Osteoblast (primary cell): ENCODE results near the gene NKAIN4. TPM values are rescaled to one million over a fixed set of nuclear protein-coding genes. Genes with fewer than 3 reads are reported as not detected.

Source experiments
- DNase-seq: peaks from one replicate; pipeline ENCODE4 v3.0.0; 2011; ENCODE audit warnings: low spot score, mixed read lengths; ENCODE audit not compliant: insufficient read length; ENCODE audit errors: missing footprints
- H2AFZ ChIP-seq: 2 replicates; pipeline ENCODE4 v1.6.0; 2011; ENCODE audit warnings: mild to moderate bottlenecking, low read length
- H3K27ac ChIP-seq: 2 replicates; pipeline ENCODE4 v1.5.1; 2011; ENCODE audit warnings: mild to moderate bottlenecking, low read depth, low read length, moderate library complexity
- H3K27me3 ChIP-seq: 2 replicates; pipeline ENCODE4 v1.6.0; 2012; ENCODE audit warnings: mild to moderate bottlenecking, control low read depth, inconsistent platforms, low read length, moderate library complexity; ENCODE audit not compliant: insufficient read depth
- H3K36me3 ChIP-seq: 2 replicates; pipeline ENCODE4 v1.5.1; 2011; ENCODE audit warnings: mild to moderate bottlenecking, low read length, control low read depth, moderate library complexity; ENCODE audit not compliant: insufficient read depth
- H3K4me1 ChIP-seq: 2 replicates; pipeline ENCODE4 v1.5.1; 2011; ENCODE audit warnings: mild to moderate bottlenecking, low read length, control low read depth, moderate library complexity; ENCODE audit not compliant: insufficient read depth
- H3K4me2 ChIP-seq: 2 replicates; pipeline ENCODE4 v1.6.0; 2011; ENCODE audit warnings: mild to moderate bottlenecking, low read length; ENCODE audit not compliant: insufficient read depth
- H3K4me3 ChIP-seq: fragments of 200-600 bp; sonication (generic); 3 replicates; pipeline ENCODE4 v1.5.1; 2012; ENCODE audit warnings: mild to moderate bottlenecking, low read length, inconsistent platforms; ENCODE audit not compliant: insufficient read depth
- H3K79me2 ChIP-seq: 2 replicates; pipeline ENCODE4 v1.6.0; 2012; ENCODE audit warnings: mild to moderate bottlenecking, low read length, control low read depth, inconsistent platforms; ENCODE audit not compliant: insufficient read depth
- H3K9me3 ChIP-seq: 2 replicates; pipeline ENCODE4 v1.5.1; 2011; ENCODE audit warnings: low read depth, low read length, control low read depth
- H4K20me1 ChIP-seq: 2 replicates; pipeline ENCODE4 v1.6.0; 2012; ENCODE audit warnings: mild to moderate bottlenecking, low read length, control low read depth; ENCODE audit not compliant: insufficient read depth
- total RNA-seq: library from RNA; depleted of rRNA; stranded (reverse); fragments of >200 nt; gene quantifications from 2 replicates; pipeline ENCODE4 v1.2.3, GENCODE V29; 2012
- TF ChIP-seq, protein P1 (sequence below): IDR thresholded peaks from 2 replicates; pipeline ENCODE4 v1.5.1; 2011; ENCODE audit warnings: mild to moderate bottlenecking, low read depth, low read length, moderate library complexity; ENCODE audit errors: extremely low read depth

The NKAIN4 gene
- total RNA-seq, 1 donor, result not detected

- DNase-seq, result peak; percentile 79
- Histone ChIP-seq H3K4me2 (no peak overlapping the region), H4K20me1 (peaks cover 84% of the 10 kb centered on the region), H3K36me3 (peaks cover 73% of the 10 kb centered on the region), H3K79me2 (peaks cover 95% of the 10 kb centered on the region), H2AFZ (no peak overlapping the region), H3K27me3 (no peaks in the 10 kb centered on the region), H3K4me1 (peaks cover 21% of the 10 kb centered on the region), H3K27ac (no peak overlapping the region), H3K4me3 (no peak overlapping the region), H3K9me3 (no peaks in the 10 kb centered on the region)
- TF ChIP-seq, protein P1, sequence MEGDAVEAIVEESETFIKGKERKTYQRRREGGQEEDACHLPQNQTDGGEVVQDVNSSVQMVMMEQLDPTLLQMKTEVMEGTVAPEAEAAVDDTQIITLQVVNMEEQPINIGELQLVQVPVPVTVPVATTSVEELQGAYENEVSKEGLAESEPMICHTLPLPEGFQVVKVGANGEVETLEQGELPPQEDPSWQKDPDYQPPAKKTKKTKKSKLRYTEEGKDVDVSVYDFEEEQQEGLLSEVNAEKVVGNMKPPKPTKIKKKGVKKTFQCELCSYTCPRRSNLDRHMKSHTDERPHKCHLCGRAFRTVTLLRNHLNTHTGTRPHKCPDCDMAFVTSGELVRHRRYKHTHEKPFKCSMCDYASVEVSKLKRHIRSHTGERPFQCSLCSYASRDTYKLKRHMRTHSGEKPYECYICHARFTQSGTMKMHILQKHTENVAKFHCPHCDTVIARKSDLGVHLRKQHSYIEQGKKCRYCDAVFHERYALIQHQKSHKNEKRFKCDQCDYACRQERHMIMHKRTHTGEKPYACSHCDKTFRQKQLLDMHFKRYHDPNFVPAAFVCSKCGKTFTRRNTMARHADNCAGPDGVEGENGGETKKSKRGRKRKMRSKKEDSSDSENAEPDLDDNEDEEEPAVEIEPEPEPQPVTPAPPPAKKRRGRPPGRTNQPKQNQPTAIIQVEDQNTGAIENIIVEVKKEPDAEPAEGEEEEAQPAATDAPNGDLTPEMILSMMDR, result no peak
Measured at GRCh38 chr20:63210011-63210605, 44.2 kb downstream of the NKAIN4 start.

DNA sequence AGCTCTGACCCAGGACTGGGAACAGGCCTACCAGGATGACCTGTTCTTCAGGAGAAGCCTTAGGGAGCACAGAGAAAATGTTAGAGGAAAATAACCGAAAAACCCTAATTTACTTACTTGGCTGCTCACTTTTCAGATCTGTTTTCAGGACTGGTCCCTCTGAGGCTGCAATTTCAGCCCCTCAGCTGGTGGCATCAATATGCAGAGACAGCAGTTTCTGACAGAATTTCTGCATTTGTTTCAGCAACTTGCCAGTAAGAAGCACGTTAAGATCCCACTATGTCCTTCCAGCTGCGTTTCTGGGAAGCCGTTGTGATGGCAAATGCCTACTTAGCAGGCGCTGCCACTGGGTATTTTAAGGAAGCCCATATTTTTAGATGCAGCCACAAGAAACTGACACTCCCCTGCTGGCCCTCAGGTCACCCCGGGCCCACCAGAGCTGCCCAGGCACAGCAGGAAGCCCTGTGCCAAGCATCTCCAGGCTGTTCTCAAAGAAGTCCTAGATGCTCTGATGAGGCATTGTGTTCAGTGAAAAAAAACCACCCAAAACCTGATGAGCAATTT is 45.8 kb downstream of the NKAIN4 start:
- H3K4me2 ChIP-seq, result no peak overlapping the region
- H3K79me2 ChIP-seq, result peaks cover 95% of the 10 kb centered on the region
- no peak overlapping the region for H2AFZ ChIP-seq
- TF ChIP-seq, protein P1, result no peak
- peak; percentile 48 for DNase-seq
- no peak overlapping the region for H3K27ac ChIP-seq
- no peaks in the 10 kb centered on the region for H3K9me3 ChIP-seq
- H3K27me3 ChIP-seq, result no peaks in the 10 kb centered on the region
- H3K4me3 ChIP-seq, result no peak overlapping the region
- peaks cover 85% of the 10 kb centered on the region for H4K20me1 ChIP-seq
- H3K4me1 ChIP-seq, result peaks cover 11% of the 10 kb centered on the region
- peaks cover 72% of the 10 kb centered on the region for H3K36me3 ChIP-seq

- no peaks in the 10 kb centered on the region for H3K9me3 ChIP-seq
- DNase-seq, result peak; percentile 91
- H2AFZ ChIP-seq, result no peak overlapping the region
- H3K27ac ChIP-seq, result no peak overlapping the region
- TF ChIP-seq, protein P1, result no peak
- no peaks in the 10 kb centered on the region for H3K27me3 ChIP-seq
- no peak overlapping the region for H3K4me3 ChIP-seq
- H3K79me2 ChIP-seq, result peaks cover 95% of the 10 kb centered on the region
- H3K4me1 ChIP-seq, result peaks cover 4% of the 10 kb centered on the region
- no peak overlapping the region for H3K4me2 ChIP-seq
- H3K36me3 ChIP-seq, result peaks cover 73% of the 10 kb centered on the region
- H4K20me1 ChIP-seq, result peaks cover 85% of the 10 kb centered on the region
Measured at GRCh38 chr20:63206878-63207277, 47.4 kb downstream of the NKAIN4 start.

DNA sequence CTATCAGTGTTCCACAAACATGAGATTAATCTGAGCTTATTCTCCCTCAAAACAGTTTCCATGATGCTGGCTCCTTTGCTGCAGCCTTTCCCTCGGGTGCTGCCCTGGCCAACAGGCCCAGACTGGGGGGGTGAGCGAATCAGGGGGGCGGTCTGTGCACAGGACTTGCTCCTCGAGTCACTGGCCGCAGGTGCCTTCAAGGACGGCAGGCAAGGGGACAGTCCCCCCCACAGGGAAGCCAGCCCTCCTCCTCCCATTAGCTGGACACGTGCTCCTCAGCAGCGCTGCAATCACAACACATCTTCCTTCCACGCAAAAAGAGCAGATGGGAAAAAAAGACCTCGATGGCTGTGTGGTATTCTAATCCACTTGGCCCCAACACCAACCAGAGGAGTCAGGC is 48.4 kb downstream of the NKAIN4 start:
- Histone ChIP-seq H3K36me3 (peaks cover 77% of the 10 kb centered on the region), H3K79me2 (peaks cover 95% of the 10 kb centered on the region), H3K4me2 (no peak overlapping the region), H4K20me1 (peaks cover 84% of the 10 kb centered on the region), H3K4me1 (peaks cover 4% of the 10 kb centered on the region), H3K4me3 (no peak overlapping the region), H3K27ac (no peak overlapping the region), H3K27me3 (no peaks in the 10 kb centered on the region), H2AFZ (no peak overlapping the region), H3K9me3 (no peaks in the 10 kb centered on the region)
- peak; percentile 46 for DNase-seq
- TF ChIP-seq, protein P1, result no peak
